Measurements from ENCODE around the gene NUB1. TPM values are rescaled to one million over a fixed set of nuclear protein-coding genes. Genes with fewer than 3 reads are reported as not detected.

NUB1 gene
- total RNA-seq, 2 donors from 2014 or later: 42.3 to 55.2 TPM

DNA sequence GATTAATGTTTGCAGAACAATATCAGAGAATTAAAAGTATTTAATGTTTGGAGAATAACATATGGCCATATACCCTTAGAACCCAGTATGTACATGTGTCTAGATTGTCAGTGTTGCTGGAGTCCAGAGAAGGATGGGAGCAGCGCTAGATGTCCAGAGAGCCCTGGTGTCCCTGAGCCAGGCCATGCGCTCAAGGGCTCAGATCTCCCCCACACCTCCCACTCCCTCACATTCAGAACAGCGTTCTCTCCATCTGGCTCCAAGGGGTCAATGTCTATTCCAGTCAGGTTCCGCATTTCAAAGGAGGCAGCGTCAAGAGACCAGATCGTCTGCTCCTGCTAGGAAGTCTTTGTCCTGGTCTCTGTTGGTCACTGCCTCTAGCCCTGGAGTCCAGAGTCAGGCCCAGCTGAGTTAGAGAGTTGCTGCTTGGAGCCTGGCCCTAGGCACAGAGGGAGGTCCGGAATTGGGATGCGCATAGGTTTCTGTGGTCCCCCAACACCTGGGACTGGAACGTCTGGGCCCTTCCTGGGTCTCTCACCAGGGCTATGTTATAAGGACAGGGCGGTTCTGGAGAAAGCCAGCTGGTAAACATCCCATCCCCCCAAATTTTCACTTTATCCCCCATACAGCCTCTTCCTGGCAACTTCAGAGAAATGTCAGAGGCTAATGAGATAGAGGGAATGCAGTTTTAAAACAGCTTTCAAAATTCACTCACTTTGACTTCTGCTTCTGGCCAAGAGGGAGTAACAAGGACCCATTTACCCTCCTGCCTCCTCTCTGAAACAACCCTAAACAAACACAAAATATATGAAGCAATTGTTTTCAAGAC is 74.7 kb downstream of the NUB1 start:
- no peak for DNase-seq
- no peak overlapping the region for H3K27ac ChIP-seq
- H3K27me3 ChIP-seq: no peaks in the 10 kb centered on the region
- no peak overlapping the region for H3K9ac ChIP-seq (ENCODE audit: low read depth in 2 of 2, low read length in 2 of 2)
- no peaks in the 10 kb centered on the region for H3K9me3 ChIP-seq
- no peaks in the 10 kb centered on the region for H3K4me1 ChIP-seq
- intact Hi-C loops (cut with DNase I): no loop called here
- no peak overlapping the region for H3K4me3 ChIP-seq
- H3K36me3 ChIP-seq: no peaks in the 10 kb centered on the region
- TF ChIP-seq CTCF (IDR thresholded peaks at IDR 0.05): no peak

DNA sequence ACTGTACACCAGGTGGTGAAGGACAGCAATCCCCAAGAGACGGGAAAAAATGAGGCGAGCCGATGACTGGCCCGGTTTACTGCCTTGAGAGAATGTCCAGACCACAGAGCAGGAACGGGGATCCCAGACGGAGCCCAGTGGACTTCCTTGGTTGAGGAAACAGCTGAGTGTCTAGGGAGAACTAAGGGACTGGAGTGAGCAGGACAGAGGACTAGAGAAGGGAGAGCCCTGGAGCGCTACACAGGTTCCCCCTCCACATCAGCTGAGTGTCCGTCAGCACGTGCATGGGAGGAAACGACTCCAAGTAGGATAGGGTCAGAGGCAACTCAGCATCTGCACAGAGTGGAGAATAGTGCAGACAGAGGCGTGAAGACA is 75.3 kb downstream of the NUB1 start:
- H3K27me3 ChIP-seq: no peaks in the 10 kb centered on the region

GRCh38 chr7:151420144-151420543 is 78.5 kb downstream of the NUB1 start:
- Histone ChIP-seq H3K4me1 (no peaks in the 10 kb centered on the region), H3K27me3 (no peaks in the 10 kb centered on the region), H3K4me3 (no peak overlapping the region)

More for the DNA sequence above, 75.3 kb downstream of the NUB1 start:
- Histone ChIP-seq H3K9me3 (no peaks in the 10 kb centered on the region), H3K4me3 (no peak overlapping the region), H3K36me3 (no peaks in the 10 kb centered on the region), H3K4me1 (no peaks in the 10 kb centered on the region), H3K27ac (no peak overlapping the region), H3K9ac (ENCODE audit: low read depth in 2 of 2, low read length in 2 of 2) (no peak overlapping the region)
- no peak for TF ChIP-seq CTCF (IDR thresholded peaks at IDR 0.05)
- no peak for DNase-seq
- intact Hi-C loops (cut with DNase I): no loop called here

GRCh38 chr7:151422212-151422611 is 80.6 kb downstream of the NUB1 start:
- Histone ChIP-seq H3K4me1 (no peaks in the 10 kb centered on the region), H3K9ac (ENCODE audit: low read depth in 2 of 2, low read length in 2 of 2) (no peak overlapping the region), H3K27ac (no peak overlapping the region), H3K4me3 (no peak overlapping the region), H3K36me3 (no peaks in the 10 kb centered on the region), H3K9me3 (no peaks in the 10 kb centered on the region), H3K27me3 (no peaks in the 10 kb centered on the region)
- intact Hi-C loops (cut with DNase I): no loop called here
- no peak for DNase-seq
- no peak for TF ChIP-seq CTCF (IDR thresholded peaks at IDR 0.05)

More at GRCh38 chr7:151420144-151420543, 78.5 kb downstream of the NUB1 start:
- Histone ChIP-seq H3K27ac (no peak overlapping the region), H3K9me3 (no peaks in the 10 kb centered on the region), H3K36me3 (no peaks in the 10 kb centered on the region), H3K9ac (ENCODE audit: low read depth in 2 of 2, low read length in 2 of 2) (no peak overlapping the region)
- no peak for DNase-seq
- TF ChIP-seq CTCF (IDR thresholded peaks at IDR 0.05): no peak
- intact Hi-C loops (cut with DNase I): no loop called here

DNA sequence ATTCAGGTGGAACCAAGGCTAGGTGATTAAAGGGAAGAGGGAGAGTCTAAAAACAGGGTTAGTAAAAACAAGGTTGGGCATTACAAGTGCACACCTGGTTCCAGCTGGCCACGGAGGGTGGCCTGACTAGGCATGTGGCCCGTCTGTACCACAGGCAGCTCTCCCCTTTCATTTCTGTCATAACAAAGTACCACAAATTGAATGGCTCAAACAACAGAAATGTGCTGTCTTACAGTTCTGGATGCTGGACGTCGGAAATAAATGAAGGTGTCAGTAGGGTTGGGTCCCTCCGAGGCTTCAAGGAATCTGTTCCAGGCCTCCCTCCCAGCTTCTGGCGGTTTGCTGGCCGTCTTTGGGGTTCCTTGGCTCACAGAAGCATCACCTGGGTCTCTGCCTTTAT is 81.6 kb downstream of the NUB1 start:
- DNase-seq: no peak
- no peaks in the 10 kb centered on the region for H3K4me1 ChIP-seq
- no peak overlapping the region for H3K9ac ChIP-seq (ENCODE audit: low read depth in 2 of 2, low read length in 2 of 2)
- H3K4me3 ChIP-seq: no peak overlapping the region
- TF ChIP-seq CTCF (IDR thresholded peaks at IDR 0.05): no peak
- intact Hi-C loops (cut with DNase I): no loop called here
- H3K36me3 ChIP-seq: no peaks in the 10 kb centered on the region
- no peaks in the 10 kb centered on the region for H3K27me3 ChIP-seq
- H3K9me3 ChIP-seq: no peaks in the 10 kb centered on the region
- no peak overlapping the region for H3K27ac ChIP-seq
